ENCODE data around the gene LRIG2.
"Not testable (repeated sequence)": the region's sequence is repeated elsewhere in the genome, so short reads cannot be mapped to it uniquely, and the experiment has no call there.

Gene LRIG2

DNA sequence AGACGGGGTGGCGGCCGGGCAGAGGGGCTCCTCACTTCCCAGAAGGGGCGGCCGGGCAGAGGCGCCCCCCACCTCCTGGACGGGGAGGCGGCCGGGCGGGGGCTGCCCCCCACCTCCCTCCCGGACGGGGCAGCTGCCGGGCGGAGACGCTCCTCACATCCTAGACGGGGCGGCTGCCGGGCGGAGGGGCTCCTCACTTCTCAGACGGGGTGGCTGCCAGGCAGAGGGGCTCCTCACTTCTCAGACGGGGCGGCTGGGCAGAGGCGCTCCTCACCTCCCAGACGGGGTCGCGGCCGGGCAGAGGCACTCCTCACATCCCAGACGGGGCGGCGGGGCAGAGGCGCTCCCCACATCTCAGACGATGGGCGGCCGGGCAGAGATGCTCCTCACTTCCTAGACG lies 9.5 kb upstream of the LRIG2 start:
- not testable (repeated sequence) for DNase-seq (ENCODE audit: low spot score)

DNA sequence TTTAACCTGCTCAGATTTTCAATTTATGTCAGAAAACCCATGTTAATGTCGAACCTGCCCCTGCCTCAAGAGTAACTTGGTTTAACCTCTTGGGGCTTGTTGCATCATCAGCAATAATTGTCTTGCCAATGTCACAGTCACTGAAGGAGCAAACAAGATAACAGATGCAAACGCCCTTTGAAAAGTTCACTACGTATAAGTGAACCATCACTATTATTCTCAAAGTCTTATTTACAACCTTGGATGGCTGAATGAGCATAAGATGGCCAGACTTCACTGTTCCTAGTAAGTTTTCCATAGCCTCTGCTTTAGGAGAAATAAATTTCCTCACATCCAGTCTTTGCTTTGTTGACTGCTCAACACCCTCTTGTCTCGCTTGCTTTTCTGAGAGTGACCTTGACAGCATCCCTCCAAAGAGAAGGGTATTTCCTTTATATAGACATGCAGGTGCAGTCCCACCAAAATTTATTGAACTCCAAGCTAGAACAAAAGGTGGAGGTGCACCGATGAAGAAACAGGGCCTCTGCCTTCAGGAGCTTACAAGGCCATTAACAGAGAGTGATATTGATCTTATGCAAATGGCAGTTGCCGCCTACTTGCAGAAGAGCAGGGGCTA lies 749 bp upstream of the LRIG2 start:
- no peak for DNase-seq (ENCODE audit: low spot score)

DNA sequence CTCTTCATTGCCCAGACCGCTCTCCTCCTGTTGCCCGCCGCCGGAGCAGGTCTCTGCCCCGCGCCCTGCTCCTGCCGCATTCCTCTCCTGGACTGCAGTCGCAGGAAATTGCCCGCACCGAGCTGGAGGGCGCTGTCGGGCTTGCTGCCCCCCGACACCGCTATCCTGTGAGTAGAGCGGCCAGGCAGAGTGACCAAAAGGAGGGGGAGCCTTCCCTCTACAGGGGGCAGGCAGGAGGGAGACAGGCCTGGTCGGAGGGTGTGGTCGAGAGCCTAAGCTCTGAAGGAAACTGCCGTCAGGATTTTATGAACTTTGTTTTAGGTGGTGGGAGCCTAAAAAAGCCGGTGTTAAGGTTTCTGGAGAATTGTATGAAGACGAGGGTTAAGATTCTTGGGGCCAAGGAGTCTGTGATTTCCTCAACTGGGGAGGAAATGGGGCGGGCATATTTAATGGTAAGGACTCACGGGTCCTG lies 517 bp downstream of the LRIG2 start:
- peak; percentile 67 for DNase-seq (ENCODE audit: low spot score)

DNA sequence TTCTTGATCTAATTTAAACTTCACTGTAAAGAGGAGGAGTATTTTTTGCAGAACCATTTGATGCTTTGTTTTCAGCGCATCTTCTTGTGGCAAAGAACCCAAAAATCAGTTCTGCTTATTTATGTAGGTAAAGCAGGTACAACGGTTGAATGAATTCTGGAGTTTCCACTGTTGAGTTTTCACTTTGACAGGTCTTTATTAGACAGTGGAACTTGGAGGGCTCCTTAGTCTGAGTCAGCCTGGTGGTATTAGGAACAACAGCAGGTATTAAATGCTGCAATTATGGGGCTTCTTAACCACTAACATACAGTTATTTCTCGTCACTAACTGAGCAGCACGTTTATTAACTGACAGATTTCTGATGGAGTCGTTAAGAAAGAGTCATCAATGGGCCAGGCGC lies 1.2 kb downstream of the LRIG2 start:
- no peak for DNase-seq (ENCODE audit: low spot score)

DNA sequence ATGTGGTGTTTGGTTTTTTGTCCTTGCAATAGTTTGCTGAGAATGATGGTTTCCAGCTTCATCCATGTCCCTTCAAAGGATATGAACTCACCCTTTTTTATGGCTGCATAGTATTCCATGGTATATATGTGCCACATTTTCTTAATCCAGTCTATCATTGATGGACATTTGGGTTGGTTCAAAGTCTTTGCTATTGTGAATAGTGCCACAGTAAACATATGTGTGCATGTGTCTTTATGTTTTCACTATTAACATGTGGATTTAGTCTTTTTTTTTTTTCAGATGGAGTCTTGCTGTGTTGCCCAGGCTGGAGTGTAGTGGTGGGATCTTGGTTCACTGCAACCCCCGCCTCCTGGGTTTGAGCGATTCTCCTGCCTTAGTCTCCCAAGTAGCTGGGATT lies 5.0 kb downstream of the LRIG2 start:
- DNase-seq (ENCODE audit: low spot score): not testable (repeated sequence)

DNA sequence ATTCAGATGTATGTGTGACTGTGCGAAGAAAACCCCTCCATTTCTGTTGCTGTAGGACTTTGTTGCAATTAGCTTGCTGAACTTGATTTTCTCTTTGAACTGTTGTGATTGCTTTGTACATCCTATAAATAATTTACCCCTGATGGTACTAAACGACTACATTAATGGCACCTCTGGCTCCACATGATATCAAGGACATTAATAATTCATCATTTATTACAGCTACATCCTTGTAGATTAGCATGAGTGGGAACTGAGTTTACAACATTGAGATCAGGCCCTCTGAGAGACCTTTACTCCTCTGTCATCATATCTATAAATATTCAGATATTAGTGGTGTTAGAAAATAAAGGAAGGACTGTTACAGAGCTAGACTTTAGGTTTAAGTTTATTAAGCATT lies 13.5 kb downstream of the LRIG2 start:
- no peak for DNase-seq (ENCODE audit: low spot score)

DNA sequence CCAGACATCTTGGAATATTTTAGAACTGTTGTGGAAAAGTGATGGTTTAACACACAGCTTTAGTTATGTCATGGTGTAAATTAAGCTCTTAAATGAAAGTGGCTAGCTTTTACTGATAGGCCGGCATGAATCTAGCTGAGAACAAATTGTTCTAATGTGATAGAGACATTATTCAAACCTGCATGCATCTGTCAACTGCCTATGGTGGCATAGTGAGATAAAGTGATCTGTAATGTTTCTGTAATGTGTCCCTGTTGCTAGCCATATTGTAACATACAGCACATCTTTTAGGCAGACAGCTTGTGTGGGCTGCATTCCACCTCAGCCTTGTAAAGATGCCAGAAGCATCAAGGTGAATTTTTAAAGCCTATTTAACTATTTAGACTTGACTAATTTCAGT lies 16.0 kb downstream of the LRIG2 start:
- DNase-seq (ENCODE audit: low spot score): no peak

DNA sequence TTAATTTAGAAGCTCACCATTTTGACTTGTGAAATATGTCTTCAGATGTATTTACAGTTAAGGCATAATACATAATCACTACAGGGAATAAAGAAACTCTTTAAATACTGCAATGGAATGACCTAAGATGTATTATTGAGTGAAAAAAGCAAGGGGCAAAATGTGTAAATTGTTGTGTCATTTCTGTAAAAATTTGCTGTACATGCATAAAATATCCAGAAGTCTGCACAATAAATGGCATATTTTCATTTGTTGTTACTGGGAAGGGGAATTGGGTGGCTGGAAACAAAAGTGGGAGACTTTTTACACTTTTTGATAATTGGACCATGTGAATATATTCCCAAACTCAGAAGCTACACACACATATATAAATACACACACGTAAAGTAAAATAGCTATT lies 17.1 kb downstream of the LRIG2 start:
- DNase-seq (ENCODE audit: low spot score): no peak

DNA sequence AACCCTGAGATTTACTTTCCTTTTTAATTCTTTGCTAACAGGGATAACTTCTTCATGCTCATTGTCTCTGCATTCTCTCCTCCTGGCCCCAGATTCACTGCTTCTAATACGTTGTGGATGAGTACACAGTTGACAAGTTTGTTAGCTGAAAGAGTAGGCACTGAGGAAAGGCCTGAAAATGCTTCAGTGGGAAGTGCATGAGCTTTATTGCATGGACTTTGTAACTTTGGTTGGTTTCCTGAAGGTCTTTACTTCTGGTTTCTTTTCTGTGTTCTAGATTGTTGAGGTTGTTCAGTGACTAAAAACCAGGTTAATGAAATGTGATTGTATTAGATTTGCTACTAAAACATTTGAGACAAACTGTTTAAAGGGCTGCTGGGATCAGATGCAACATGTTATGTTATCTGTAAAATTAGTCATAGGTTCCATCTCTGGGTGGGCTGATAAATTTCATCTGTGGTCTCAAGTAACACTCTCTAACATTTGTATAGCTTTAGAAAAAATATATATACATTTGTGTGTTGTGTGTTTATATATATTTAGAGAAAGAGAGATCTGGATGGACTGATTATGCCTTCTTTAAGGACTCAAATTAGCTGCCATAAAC lies 19.1 kb downstream of the LRIG2 start:
- DNase-seq (ENCODE audit: low spot score): no peak

DNA sequence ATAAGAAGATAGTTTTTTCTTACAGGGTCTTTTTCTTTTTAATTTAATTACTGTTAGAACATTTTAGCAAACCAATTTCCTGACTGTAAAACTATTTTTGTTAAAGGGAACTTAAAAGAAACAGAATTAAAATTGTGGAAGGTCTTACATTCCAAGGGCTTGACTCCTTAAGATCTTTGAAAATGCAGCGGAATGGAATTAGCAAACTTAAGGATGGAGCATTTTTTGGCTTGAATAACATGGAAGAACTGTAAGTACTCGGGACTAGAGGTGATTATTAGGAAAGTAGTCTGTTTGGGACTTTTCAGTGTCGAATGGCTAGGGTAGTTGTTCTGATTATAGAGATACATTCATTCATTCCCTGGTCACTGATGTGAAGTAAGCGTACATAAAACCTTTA lies 21.5 kb downstream of the LRIG2 start:
- DNase-seq (ENCODE audit: low spot score): no peak

DNA sequence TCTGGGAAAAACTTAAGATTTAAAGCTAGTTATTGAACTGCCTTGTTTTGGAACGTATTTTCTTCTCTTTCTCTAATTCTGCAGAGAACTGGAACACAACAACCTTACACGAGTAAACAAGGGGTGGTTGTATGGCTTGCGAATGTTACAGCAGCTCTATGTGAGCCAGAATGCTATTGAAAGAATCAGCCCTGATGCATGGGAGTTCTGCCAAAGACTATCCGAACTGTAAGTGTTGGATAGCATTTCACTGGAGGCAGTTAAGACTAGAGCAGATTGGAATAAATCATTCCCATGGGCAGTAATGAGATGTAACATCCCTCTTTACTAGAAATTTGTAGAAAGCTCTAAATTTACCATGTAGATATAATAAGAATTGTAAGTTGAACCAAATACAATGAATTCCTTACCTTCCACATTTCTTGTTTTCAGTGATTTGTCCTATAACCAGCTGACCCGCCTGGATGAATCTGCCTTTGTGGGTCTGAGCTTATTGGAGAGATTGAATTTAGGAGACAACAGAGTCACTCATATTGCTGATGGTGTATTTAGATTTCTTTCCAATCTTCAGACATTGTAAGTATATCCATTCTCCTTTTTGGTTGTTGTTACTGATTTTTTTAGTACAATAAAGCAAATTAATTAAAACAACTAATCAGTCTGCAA lies 22.9 kb downstream of the LRIG2 start:
- DNase-seq (ENCODE audit: low spot score): no peak

DNA sequence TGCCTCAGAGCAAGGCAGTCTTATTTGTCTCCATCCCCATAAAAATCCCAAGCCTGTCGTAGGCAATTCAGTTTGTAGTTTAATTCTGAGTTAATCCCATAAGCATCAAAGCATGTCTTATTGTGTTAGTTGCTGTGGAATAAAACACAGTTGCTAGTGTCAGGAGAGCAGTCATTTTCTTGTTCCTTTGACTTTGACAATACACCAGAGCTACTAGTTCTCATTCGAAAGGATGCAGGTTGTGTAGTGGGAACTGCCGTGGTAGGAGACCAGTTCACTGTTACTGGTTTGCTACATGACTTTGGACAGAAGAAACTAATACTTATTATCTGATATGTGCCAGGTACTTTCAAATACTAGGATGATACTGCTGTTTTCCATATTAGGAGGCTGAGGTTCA lies 23.5 kb downstream of the LRIG2 start:
- no peak for DNase-seq (ENCODE audit: low spot score)

DNA sequence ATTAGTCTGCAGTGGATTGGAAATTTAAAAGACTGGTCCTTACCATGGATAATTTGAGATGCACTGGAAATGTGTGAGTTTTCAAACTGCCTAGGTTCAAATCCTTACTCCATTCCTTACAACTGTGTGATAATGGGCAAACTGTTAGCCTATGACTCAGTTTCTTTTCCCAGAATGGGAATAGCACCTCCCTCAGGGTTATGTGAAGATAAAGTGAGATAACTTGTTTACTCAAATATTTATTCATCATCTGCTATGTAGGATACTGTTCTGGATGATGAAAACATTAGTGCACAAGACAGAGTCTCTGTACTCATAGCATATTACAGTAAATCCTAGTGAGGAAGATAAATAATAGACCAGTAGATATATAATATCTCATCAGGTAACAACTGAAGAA lies 28.6 kb downstream of the LRIG2 start:
- no peak for DNase-seq (ENCODE audit: low spot score)

DNA sequence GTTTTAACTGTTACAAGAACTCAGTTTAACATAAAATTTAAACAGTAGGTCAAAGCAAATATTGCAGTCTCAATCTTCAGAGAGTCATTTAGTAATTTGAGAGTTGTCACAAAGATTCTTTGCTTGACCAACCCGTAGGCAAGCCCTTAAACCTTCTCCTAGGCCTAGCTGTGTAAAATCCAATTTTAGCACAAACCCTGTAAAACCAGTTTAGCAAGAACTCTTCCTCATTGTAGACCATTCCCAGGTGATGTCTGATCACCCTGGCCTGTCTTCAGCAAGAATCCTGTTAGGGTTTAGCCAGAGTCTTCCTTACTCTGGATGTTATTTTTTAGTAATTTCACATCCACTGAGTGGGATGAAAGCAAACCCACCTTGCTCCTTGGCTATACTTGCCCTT lies 30.1 kb downstream of the LRIG2 start:
- DNase-seq (ENCODE audit: low spot score): no peak

DNA sequence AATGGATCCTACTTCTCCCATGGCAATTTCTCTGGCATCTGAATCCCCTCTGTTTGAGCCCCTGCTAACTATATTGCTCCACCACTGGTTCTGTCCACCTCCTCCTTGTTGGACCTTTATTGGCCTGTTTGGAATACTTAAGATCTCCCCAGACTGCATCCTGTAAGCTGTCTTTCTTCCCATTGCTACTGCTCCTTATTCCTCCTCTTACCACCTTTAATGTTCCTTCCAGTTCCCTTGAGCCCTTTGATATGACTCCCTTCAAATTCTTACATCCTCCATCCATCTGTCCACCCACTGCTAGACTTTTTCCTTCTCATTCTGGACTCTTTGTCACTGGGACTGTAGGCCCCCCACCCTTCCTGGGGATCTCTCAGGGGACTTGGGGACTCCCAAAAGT lies 31.0 kb downstream of the LRIG2 start:
- no peak for DNase-seq (ENCODE audit: low spot score)

DNA sequence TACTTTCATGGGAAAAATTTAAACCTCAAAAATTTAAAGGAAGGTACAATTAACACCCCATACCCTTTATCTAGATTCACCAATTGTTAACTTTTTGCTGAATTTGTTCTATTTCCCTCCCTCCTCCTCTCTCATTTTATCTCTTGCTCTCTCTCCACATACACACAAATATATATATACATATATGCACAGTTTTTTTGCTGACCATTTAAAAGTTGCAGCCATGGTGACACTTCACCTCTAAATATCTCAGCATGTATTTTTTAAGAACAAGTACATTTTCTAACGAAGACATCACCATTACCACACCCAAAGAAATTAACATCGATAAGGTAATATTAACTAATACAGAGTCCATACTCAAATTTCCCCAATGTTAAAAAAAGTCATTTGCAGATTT lies 33.9 kb downstream of the LRIG2 start:
- no peak for DNase-seq (ENCODE audit: low spot score)

DNA sequence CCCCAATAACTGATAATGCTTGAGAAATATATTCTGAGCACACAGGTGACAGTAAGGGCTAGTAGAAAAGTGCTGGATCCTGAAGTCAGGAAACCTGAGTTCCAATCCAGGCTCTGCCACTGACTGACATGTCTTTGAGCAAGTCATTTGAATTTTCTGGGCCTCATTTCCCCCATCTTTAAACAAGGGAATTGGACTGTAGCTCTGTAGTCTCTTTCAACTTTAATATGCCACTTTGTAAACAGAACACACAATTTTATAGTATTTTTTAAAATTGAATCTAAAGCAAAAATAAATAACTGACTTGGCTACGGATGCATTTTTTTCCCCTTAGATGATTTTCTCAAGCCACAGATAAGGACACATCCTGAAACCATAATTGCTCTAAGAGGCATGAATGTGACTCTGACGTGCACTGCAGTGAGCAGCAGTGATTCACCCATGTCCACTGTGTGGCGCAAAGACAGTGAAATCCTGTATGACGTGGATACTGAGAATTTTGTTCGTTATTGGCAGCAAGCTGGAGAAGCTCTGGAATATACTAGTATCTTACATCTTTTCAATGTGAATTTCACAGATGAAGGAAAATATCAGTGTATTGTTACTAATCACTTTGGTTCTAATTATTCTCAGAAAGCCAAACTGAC lies 37.0 kb downstream of the LRIG2 start:
- peak; percentile 88 for DNase-seq (ENCODE audit: low spot score)

DNA sequence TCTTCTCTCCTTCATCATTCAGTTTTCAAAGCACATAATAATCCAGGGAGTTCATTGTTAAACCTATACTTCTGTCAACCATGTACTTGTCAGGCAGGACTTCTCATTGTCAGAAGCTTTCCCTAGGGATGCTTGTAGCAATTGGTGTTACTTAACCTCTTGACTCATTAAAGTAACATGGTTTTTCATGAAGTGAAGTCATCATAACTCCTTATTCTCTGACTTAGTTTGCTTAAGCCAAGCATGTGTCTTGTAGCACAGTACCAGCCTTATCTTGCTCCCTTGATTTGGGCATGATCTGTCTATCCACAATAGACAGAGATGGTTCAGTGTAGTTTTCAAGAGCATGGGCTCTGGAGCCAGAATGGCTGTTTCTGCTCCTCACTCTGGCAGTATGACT lies 45.3 kb downstream of the LRIG2 start:
- no peak for DNase-seq (ENCODE audit: low spot score)

DNA sequence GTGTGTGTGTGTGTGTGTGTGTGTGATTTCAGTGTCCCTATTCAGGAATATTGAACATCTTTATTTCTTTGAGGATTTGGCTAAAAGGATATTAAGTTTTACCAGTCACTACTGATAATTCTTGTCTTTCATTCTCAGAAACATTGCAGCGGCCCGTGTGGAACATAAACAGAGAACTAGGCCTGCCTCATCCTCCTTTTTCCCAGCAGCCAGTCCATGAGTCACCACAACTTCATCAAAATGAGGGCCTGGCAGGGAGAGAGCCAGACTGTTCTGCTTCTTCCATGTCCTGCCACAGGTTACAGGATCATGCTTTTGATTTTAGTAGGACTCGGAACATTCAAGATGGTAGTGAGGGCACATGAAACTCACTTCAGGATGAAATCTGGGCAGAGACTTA lies 50.7 kb downstream of the LRIG2 start:
- peak; percentile 57 for DNase-seq (ENCODE audit: low spot score)

DNA sequence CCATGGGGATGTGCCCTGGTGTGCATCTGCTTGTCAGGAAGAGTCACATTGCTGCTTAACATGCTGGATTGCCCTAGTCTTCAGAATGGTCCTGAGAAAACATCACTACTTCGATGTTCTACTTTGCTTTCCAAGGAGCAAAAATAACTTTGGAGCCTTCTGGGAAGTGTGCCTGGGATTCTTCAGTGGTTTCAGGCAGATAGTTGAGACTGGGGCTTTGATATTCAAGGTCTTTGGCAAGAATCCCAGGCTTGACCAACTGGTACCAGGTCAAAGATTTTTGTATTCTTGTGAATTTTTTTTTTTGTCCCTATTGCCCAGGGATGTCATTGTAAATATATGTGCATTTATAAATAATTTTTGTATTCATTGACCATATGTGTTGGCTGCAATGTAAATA lies 51.4 kb downstream of the LRIG2 start:
- no peak for DNase-seq (ENCODE audit: low spot score)

DNA sequence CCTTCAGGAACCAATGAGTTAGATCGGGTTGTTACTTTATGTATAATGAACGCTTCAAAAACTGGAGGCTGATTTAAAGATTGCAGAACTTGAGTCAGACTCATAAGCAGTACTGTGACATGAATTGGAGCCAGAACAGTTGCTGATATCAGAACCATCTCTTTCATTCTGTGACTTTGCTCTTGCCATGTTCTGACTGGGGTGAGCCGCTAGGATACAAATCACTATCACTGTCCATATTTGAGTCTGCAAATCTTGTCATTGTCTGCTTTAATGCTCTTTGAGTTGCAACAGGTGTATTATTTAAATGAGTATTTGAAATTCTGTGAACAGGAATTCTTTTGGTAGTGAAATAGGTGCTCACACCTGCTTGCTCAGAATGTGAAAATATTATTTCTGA lies 52.5 kb downstream of the LRIG2 start:
- DNase-seq (ENCODE audit: low spot score): no peak

DNA sequence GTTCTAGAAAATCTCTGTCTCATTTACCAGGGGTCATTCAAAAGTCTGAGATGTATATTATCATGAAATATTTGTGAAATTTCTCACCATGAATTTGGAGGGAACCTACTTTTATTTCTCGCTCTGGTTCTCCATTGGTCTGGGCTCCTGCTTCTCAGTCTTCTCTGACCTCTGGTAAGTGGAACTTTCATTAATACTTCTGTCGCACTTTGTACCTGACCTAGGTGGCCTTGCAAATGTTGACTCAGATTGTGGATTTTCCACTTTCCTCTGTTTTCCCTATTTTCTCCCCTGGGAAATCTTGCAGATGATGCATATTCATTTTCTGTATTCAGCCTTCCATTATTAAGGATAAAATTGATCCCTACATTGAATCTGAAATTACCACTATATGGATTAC lies 53.2 kb downstream of the LRIG2 start:
- DNase-seq (ENCODE audit: low spot score): no peak

DNA sequence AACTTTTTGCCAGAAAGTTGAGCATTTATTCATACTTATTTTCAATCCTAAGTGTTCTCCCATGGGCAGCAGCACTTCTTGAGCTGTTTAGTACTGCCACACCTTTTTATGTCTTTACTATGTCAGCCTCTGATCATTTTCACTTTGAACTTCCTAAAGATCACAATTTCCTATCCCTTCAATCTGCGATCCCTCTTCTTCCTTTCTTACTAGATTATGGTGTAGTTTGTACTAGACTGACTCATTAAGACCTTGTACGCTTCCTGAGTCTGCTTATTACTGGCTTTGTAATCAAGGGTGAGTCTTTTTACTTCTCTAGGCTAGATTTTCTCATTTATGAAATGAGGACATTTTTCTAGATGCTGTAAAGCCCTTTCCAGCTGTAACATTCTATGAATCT lies 55.1 kb downstream of the LRIG2 start:
- DNase-seq (ENCODE audit: low spot score): no peak

Data from hepatic stellate cell (primary cell).